Activated CD8-positive, alpha-beta memory T cell treated with anti-CD3 and anti-CD28 coated beads, Interleukin-2, amount 50 U/mL, for 24 hours (primary cell): ENCODE results near the gene ATP1A1.

Source experiments
- DNase-seq: peaks from one replicate; pipeline ENCODE4 v3.0.0-alpha.2; 2020; ENCODE audit errors: extremely low read depth

Gene ATP1A1

DNA sequence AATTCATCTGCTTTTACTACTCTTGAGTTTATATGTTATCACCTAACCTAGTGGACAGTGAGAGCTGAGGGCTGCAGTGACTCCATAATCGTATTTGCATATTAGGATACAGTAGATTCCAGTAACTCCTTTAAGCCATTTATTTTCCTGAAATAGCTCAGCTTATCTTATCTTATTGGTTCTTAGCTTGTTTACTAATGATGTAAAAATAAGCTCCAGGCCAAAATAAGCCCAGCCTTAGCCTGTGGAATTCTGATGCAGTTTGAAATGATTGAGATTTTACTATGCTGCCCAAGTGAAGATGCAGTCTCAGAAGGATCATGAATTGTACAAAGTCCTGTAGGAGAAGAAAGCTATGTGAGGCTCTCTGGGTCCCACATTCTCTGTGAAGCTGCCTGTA, 18.1 kb downstream of the ATP1A1 start:
- no peak for DNase-seq

DNA sequence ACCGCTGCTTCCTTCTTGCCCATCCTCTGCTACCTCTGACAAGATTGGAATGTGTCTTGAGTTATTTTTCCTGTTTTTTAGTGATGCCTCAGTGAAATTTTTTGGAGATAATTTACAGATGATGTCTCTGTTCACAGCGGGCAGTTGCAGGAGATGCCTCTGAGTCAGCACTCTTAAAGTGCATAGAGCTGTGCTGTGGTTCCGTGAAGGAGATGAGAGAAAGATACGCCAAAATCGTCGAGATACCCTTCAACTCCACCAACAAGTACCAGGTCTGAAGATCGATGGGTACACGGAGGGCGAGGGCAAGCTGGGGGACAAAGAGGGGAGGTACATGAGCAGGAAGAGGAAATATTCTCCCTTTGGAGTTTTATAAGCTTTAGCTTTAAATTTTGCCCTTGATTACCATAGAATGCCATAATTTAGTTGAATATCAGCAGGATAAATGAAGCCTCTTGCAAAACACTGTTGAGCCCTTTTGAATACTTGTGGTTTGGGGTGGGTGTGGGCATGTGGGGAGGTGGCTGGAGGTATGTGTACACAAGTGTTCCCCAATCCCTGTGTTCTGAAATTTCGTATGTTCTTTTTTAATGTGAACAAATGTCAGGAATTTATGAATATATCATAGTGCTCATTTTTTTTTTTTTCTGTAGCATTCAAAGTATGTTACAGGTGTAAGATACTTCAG, 19.8 kb downstream of the ATP1A1 start:
- DNase-seq: no peak

GRCh38 chr1:116393792-116394191, 20.7 kb downstream of the ATP1A1 start:
- no peak for DNase-seq

GRCh38 chr1:116394270-116394669, 21.2 kb downstream of the ATP1A1 start:
- no peak for DNase-seq

- DNase-seq: no peak
These were observed 23.7 kb downstream of the ATP1A1 start for GRCh38 chr1:116396769-116397168.

DNA sequence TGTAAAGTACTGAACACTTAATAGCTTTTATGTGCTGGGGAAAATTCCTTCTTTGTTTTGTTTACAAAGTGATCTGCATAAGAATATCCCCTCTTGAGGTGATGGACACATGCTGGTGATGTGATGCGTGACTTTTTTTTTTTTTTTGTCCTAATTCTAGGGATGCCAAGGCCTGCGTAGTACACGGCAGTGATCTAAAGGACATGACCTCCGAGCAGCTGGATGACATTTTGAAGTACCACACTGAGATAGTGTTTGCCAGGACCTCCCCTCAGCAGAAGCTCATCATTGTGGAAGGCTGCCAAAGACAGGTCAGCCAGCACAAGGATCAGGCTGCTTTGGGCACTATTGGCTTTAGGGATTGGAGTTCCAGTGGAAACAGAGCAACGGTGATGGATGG, 24.7 kb downstream of the ATP1A1 start:
- DNase-seq: no peak

GRCh38 chr1:116400780-116401179, 27.7 kb downstream of the ATP1A1 start:
- DNase-seq: no peak

DNA sequence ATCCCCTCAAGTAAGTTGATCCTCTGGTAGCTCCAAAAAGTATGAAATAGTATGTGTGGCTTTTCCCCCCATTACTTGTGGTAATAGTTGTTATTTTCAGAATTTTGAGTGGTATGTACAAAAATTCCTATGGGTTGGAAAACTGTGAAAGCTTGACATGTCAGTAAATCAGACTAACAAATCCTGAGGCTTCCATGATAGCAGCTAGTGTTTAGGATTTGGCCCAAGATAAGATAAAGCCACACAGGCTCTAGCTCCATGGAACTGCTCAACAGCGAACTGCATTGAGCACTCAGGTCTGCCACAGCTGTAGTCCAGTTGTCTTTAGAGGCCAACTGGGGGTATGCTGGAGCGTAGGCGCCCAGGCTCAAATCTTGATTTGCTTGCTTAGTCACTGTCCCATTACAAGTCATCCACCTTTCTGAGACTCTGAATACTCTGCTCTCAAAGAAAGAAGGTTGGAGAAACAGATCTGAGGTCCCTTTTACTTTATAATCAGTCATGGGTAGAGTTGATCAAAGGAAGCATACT, 28.7 kb downstream of the ATP1A1 start:
- DNase-seq: no peak

DNA sequence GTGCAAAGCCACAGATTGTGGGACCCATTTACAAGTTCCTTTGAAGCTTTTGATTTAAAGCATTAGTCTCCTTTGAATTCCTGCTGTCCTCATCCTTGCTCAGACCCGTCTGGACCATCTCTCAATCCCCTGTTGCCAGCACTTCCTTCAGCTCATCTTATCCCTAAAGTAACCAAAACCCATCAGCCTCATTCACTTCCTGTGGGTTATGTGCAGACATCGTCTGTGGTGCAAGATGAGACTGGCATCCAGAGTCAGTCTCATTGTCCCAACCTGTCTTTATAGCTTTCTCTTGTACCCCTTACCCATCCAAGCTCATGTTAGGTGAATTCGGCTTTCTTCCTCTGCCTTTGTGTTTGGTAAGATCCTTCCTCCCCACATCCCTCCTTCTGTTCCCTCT, 29.3 kb downstream of the ATP1A1 start:
- DNase-seq: no peak

- DNase-seq: no peak
These were observed 30.6 kb downstream of the ATP1A1 start for GRCh38 chr1:116403496-116404136.

GRCh38 chr1:116404699-116405098, 31.7 kb downstream of the ATP1A1 start:
- no peak for DNase-seq

DNA sequence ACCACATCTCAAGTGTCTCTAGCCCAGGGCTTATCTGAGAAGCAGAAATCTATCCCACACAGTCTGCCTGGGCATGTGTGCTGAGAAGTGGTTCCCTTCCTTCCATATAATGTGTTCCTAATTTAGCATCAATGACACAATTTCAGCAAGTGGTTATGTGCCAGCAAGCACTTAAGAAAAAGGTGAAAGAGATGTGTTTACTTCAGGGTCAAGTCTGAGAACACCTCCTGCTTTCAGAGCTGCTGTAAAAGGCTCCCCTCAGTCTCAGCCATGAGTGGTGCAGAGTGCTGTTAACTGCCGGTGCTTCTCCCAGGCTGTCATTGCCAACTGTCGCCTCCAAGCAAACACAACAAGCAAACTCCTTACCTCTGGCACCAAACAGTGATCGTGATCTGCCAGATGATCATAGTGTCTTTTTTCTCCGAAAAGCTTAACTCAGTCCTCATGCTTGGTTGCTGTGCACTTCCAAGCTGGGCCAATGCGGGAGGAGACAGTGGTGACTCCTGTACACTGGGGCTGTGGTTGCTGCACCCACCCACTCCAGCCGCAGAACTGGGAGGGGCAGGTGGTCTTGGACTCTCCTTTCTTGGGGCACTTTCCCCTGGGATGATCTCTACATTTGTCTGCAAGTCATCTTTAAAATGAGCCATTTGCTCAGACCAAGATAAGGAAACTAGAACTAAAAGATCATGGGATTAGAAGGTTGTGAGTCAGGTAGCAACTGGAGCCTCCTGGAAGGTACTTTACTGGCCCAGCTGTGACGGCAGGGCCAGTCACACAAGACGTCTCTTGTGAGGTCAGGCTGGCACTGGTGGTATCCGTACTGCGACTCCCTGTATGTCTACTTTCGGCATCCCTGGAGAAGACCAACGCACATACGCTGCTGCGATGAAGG, 32.4 kb downstream of the ATP1A1 start:
- DNase-seq: no peak

DNA sequence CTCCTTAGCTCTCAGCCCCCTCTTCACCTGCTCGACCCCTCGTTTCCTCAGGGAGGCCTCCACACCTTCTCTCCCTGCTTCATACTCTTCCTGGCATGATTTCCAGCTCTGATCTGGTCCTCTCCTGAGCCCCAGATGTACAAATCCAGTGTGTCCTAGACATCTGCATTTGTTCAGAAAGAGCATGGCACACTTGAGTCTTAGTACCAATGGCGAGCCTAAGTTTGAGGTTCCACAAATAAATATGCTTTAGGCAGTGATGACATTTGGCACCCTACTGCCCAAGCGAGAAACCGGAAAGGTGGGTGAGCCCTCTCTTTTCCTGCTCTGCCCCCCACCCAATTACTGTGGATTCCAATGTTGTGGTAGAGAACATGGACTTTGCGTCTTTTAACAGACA, 34.0 kb downstream of the ATP1A1 start:
- DNase-seq: no peak

- no peak for DNase-seq
These were observed 35.1 kb downstream of the ATP1A1 start for GRCh38 chr1:116408193-116408592.

- DNase-seq: no peak
These were observed 36.0 kb downstream of the ATP1A1 start for GRCh38 chr1:116408803-116409720.

- DNase-seq: no peak
These were observed 36.7 kb downstream of the ATP1A1 start for GRCh38 chr1:116409751-116410191.

DNA sequence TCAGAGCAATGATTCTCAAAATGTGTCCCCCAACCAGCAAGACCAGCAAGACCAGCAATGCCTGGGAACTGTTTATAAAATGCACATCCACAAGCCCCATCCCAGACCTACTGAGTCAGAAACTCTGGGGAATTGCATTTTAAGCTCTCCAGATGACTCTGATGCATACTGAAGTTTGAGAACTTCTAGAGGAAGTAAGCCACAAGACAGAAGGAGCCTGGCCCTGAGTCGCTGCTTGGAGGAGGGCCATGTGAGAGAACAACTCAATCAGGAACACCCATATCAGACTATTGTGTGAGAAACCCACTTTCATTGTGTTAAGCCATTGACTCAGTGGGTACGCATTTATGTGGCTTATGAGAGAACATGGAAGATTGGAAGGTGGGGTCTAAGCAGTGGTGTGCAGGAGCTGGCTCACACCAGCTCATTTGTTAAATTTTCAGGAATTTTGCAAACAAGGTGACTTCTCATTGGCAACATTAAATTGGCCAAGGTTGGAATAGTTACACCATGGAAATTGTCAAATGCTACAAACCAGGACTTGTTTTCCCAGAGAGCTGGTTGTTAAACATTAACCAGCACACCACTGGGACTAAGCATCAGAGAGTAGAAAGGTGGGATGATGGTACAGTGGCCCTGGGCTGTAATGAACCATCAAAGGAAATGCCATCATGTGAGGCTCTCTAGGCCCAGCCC, 38.9 kb downstream of the ATP1A1 start:
- no peak for DNase-seq

DNA sequence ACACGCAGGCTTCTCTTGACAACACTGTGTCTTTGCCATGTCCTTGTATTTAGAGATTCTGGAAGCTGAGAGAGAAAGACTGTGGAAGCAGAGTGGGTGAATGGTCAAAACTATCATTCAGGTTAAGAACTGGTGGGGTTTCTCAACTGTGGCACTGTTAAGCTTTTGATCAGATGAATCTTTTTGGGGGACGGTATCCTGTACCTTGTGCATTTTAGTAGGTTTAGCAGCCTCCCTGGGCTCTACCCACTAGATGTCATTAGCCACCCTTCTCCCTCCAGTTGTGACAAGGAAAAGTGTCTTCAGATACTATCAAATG, 39.4 kb downstream of the ATP1A1 start:
- no peak for DNase-seq

DNA sequence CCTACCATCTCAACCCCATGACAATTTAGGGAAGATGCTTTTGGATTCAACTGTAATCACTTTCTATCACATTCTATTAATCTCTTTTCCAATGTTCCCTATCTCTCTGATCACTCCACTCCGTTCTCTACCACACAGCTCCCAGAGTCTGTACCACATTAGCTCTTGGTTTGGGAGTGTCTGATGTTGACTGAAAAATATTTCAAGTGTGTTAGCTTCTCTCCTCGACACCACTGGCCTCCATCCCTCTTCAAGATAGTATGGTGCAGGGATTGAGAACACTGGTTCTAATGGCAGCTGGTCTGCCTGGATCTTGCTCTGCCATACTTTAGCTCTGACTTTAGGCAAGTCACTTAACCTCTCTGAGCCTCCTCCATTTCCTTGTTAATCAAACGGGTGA, 39.9 kb downstream of the ATP1A1 start:
- DNase-seq: no peak

DNA sequence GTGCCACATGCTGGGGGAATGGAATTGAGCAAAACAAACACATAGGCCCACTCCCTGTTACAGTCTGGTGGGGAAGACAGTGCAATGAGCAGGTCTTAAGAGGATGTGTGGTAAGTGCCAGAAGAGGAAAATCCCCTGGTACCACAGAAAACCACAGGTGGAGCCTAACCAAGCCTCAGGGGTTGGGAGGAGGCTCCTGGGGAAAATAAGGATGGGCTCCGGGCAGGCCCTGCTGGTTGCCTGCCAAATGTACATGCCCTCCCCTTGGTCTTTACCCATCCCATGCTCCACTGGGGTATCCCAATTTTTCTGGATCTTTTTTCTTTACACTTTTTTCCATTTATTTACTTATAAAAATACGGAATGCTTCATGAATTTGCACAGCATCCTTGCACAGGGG, 40.4 kb downstream of the ATP1A1 start:
- DNase-seq: no peak

- DNase-seq: no peak
These were observed 41.3 kb downstream of the ATP1A1 start for GRCh38 chr1:116414364-116414763.
